HepG2 (cell line): ENCODE results near the gene SDR39U1. TPM values are rescaled to one million over a fixed set of nuclear protein-coding genes. Genes with fewer than 3 reads are reported as not detected.
A peak's percentile ranks its signal among the peaks of the same experiment; 100 is the strongest.

Source experiments
- FOXA3 ChIP-seq: IDR thresholded peaks from 2 replicates; pipeline ENCODE4 v1.6.1; 2016; ENCODE audit warnings: missing genetic modification reagents, missing compliant biosample characterization
- FOXM1 ChIP-seq: sonication (generic); formaldehyde crosslinking; IDR thresholded peaks from 2 replicates; pipeline ENCODE4 v1.5.0; 2020; ENCODE audit warnings: missing genetic modification reagents
- HOXD1 ChIP-seq: sonication (generic); formaldehyde crosslinking; IDR thresholded peaks from 2 replicates; pipeline ENCODE4 v1.5.0; 2020; ENCODE audit warnings: missing genetic modification reagents
- MAFF ChIP-seq: IDR thresholded peaks from 2 replicates; pipeline ENCODE4 v1.6.1; 2011; ENCODE audit warnings: low read depth, low read length, improper control_type of control experiment
- MED8 ChIP-seq: sonication (generic); formaldehyde crosslinking; IDR thresholded peaks from 2 replicates; pipeline ENCODE4 v1.8.1; 2023; ENCODE audit warnings: mild to moderate bottlenecking, missing genetic modification reagents; ENCODE audit not compliant: insufficient replicate concordance
- NCOA1 ChIP-seq: sonication (generic); formaldehyde crosslinking; IDR thresholded peaks from 2 replicates; pipeline ENCODE4 v1.9.0; 2021; ENCODE audit warnings: missing genetic modification reagents
- RELA ChIP-seq: sonication (generic); formaldehyde crosslinking; IDR thresholded peaks from 2 replicates; pipeline ENCODE4 v1.4.0; 2020; ENCODE audit warnings: missing genetic modification reagents
- RFXANK ChIP-seq: IDR thresholded peaks from 2 replicates; pipeline ENCODE4 v1.6.1; 2016
- RFXAP ChIP-seq: sonication (generic); formaldehyde crosslinking; IDR thresholded peaks from 2 replicates; pipeline ENCODE4 v1.4.0; 2020; ENCODE audit warnings: missing genetic modification reagents, borderline replicate concordance
- SNRNP70 ChIP-seq: fragments of 200-400 bp; formaldehyde crosslinking; IDR thresholded peaks from 2 replicates; pipeline ENCODE4 v1.6.1; 2017; ENCODE audit warnings: mild to moderate bottlenecking, low read depth, low read length, moderate library complexity
- SP140L ChIP-seq: sonication (generic); formaldehyde crosslinking; IDR thresholded peaks from 2 replicates; pipeline ENCODE4 v1.4.0; 2020; ENCODE audit warnings: missing genetic modification reagents, borderline replicate concordance
- TIGD3 ChIP-seq: sonication (generic); formaldehyde crosslinking; IDR thresholded peaks from 2 replicates; pipeline ENCODE4 v1.5.1; 2020; ENCODE audit warnings: mild to moderate bottlenecking, missing genetic modification reagents, borderline replicate concordance
- ZBTB4 ChIP-seq: sonication (generic); formaldehyde crosslinking; IDR thresholded peaks from 2 replicates; pipeline ENCODE4 v1.4.0; 2020; ENCODE audit warnings: missing genetic modification reagents, mild to moderate bottlenecking, borderline replicate concordance
- ZNF496 ChIP-seq: sonication (generic); formaldehyde crosslinking; IDR thresholded peaks from 2 replicates; pipeline ENCODE4 v1.8.1; 2023; ENCODE audit warnings: mild to moderate bottlenecking, moderate library complexity, missing genetic modification reagents; ENCODE audit not compliant: insufficient replicate concordance
- ZSCAN21 ChIP-seq: sonication (generic); formaldehyde crosslinking; IDR thresholded peaks from 2 replicates; pipeline ENCODE4 v1.8.0; 2022; ENCODE audit warnings: mild to moderate bottlenecking, missing genetic modification reagents, moderate library complexity, borderline replicate concordance
- polyA plus RNA-seq, 8 experiments: library from polyadenylated mRNA; depleted of rRNA in 3 of 8; stranded (reverse) in 7 of 8; unstranded in 1 of 8; fragments of >200 nt; fragmentation: Illumina TruSeq in 4 of 8; extraction: Trizol in 4 of 8; gene quantifications; 2 replicates each; pipeline versions ENCODE4 v1.2.1 to v1.2.3, GENCODE V29; 2011 to 2016; ENCODE audit warnings: low read depth in 4 of 8, missing spikeins in 1 of 8, mixed read lengths in 1 of 8; ENCODE audit not compliant: insufficient read depth in 1 of 8
- total RNA-seq, 5 experiments: library from RNA; depleted of rRNA; stranded (reverse); fragments of >200 nt; fragmentation: Illumina TruSeq; extraction: Trizol; gene quantifications; 2 replicates each; pipeline ENCODE4 v1.2.3, GENCODE V29; 2016; ENCODE audit warnings: low read depth in 1 of 5
- TF ChIP-seq, protein P1 (sequence below): sonication (generic); IDR thresholded peaks from 2 replicates; pipeline ENCODE4 v1.6.1; 2016; ENCODE audit warnings: low read depth, borderline replicate concordance
- TF ChIP-seq, protein P2 (sequence below): sonication (generic); formaldehyde crosslinking; IDR thresholded peaks from 2 replicates; pipeline ENCODE4; 2020; ENCODE audit warnings: missing genetic modification reagents, mild to moderate bottlenecking, borderline replicate concordance
- TF ChIP-seq, protein P3 (sequence below): sonication (generic); formaldehyde crosslinking; IDR thresholded peaks from 2 replicates; pipeline ENCODE4 v1.9.0; 2021; ENCODE audit warnings: missing genetic modification reagents, mild to moderate bottlenecking, borderline replicate concordance

SDR39U1 gene
- total and polyA plus RNA-seq, 2 of the 13 experiments (the other 11 are each of a cell fraction or from before 2014, with no cell fraction given): 34.4 to 129 TPM

DNA sequence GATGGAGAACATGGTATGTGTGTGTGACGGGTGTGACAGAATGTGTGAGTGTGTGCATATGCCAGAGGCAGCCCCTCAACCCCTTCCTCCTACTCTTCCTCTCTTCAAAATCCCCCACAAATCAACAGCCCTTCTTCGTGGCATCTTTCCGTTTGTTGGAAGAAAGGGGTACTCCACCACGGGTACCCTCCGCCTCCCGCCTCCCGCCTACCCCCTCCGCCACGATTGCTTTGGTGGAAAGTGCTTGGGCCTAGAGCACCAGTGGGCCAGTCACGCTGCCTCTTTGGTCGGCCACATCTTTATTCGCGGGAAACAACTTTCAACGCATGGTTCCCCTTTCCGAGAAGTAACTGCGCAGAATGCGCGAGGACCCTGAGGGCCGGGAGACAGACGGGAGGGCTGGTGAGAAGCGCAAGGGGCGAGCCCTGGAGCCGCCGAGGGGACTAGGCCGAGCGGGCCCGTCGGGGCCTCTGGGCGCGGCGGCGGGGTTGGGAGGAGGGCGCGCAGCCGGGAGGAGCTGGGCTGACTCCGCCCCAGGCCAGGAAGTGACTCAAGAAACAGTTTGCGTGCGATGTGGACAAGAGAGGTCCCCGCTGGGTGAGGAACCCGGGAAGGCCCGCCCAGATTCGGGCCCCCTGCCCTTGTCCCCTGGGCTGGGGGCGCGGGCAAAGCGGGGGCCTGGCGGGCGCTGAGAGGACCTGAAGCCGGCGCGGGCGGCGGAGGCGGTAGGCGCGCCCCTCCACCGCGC lies 13.0 kb downstream of the SDR39U1 start, which contains the start of the genes CBLN3 and KHNYN (continued):
- TF ChIP-seq ZNF496 (CRISPR knock-in tag) (no peak), NCOA1 (no peak; the same call in 1 of the 2 replicates), HOXD1 (CRISPR knock-in tag) (0 out of 2 replicates have a peak, but pooled peaks have one; percentile 49), RELA (peak; percentile 58; the same call in 1 of the 2 replicates), RFXANK (CRISPR knock-in tag) (no peak), TIGD3 (CRISPR knock-in tag) (0 out of 2 replicates have a peak, but pooled peaks have one; percentile 32), SP140L (CRISPR knock-in tag) (peak; percentile 37; the same call in 1 of the 2 replicates), FOXM1 (CRISPR knock-in tag) (no peak), RFXAP (CRISPR knock-in tag) (peak; percentile 38; the same call in 1 of the 2 replicates), ZSCAN21 (CRISPR knock-in tag) (no peak), MED8 (peak; percentile 92), MAFF (no peak), ZBTB4 (CRISPR knock-in tag) (peak; percentile 82), SNRNP70 (no peak), FOXA3 (CRISPR knock-in tag) (peak; percentile 51; the same call in 1 of the 2 replicates)
- TF ChIP-seq, protein P1, sequence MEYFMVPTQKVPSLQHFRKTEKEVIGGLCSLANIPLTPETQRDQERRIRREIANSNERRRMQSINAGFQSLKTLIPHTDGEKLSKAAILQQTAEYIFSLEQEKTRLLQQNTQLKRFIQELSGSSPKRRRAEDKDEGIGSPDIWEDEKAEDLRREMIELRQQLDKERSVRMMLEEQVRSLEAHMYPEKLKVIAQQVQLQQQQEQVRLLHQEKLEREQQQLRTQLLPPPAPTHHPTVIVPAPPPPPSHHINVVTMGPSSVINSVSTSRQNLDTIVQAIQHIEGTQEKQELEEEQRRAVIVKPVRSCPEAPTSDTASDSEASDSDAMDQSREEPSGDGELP: peak; percentile 25; the same call in 1 of the 2 replicates
- TF ChIP-seq, protein P2, sequence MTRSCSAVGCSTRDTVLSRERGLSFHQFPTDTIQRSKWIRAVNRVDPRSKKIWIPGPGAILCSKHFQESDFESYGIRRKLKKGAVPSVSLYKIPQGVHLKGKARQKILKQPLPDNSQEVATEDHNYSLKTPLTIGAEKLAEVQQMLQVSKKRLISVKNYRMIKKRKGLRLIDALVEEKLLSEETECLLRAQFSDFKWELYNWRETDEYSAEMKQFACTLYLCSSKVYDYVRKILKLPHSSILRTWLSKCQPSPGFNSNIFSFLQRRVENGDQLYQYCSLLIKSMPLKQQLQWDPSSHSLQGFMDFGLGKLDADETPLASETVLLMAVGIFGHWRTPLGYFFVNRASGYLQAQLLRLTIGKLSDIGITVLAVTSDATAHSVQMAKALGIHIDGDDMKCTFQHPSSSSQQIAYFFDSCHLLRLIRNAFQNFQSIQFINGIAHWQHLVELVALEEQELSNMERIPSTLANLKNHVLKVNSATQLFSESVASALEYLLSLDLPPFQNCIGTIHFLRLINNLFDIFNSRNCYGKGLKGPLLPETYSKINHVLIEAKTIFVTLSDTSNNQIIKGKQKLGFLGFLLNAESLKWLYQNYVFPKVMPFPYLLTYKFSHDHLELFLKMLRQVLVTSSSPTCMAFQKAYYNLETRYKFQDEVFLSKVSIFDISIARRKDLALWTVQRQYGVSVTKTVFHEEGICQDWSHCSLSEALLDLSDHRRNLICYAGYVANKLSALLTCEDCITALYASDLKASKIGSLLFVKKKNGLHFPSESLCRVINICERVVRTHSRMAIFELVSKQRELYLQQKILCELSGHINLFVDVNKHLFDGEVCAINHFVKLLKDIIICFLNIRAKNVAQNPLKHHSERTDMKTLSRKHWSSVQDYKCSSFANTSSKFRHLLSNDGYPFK: peak; percentile 83
- TF ChIP-seq, protein P3, sequence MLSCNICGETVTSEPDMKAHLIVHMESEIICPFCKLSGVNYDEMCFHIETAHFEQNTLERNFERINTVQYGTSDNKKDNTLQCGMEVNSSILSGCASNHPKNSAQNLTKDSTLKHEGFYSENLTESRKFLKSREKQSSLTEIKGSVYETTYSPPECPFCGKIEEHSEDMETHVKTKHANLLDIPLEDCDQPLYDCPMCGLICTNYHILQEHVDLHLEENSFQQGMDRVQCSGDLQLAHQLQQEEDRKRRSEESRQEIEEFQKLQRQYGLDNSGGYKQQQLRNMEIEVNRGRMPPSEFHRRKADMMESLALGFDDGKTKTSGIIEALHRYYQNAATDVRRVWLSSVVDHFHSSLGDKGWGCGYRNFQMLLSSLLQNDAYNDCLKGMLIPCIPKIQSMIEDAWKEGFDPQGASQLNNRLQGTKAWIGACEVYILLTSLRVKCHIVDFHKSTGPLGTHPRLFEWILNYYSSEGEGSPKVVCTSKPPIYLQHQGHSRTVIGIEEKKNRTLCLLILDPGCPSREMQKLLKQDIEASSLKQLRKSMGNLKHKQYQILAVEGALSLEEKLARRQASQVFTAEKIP (CRISPR knock-in tag): no peak
